Mucosa of gallbladder (tissue), 1 donor: ENCODE results near the gene PRKCB. TPM values are rescaled to one million over a fixed set of nuclear protein-coding genes. Genes with fewer than 3 reads are reported as not detected.

Experiments
- DNase-seq: peaks from one replicate; pipeline ENCODE4 v3.0.0-alpha.2; 2020; ENCODE audit warnings: low spot score
- total RNA-seq: library from RNA; stranded (reverse); gene quantifications from one replicate; pipeline ENCODE4 v1.2.1, GENCODE V29; 2021
- donor health status: DM: no; HTN: no; CAD: no.

The PRKCB gene
- total RNA-seq, 1 donor from 2014 or later = 9.6 TPM

- DNase-seq = no peak
Observed at GRCh38 chr16:23836404-23837311, 875 bp downstream of the PRKCB start.

DNA sequence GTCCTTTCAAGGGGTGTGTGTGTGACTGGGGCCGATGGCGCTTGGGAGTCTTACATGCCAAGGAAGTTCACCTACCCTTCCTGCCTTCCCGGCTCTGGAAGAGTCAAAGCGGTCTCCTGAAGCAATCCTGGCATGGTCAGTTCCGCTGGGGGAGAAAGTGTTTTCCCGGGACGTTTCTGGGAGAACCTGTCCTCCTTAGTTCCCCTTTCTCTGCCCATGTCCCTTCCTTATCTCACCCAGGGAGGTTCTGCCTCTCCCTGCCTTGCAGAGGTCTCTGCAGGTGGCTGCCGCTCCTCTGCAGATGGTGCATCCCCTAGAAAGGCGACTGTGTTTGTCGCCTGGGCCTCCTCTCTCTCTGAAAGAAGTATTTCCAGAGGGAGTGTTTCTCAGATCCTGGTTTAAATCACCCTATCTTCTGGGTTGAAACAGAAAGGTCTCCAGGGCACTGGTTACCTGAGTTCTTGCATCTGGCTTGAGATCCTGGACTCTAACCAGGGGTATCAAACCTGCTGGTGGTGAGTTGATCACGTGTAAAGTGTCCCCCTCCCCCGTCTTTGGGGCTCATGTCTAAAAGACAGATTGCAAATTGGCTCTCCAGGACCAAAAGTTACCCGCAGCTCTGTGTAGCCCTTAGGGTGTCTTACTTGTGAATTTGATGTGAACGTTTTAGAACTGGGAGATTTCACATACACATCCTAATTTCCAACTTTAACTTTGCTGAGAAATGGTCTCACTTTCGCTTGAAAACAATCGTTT, 1.9 kb downstream of the PRKCB start:
- DNase-seq = no peak

GRCh38 chr16:23838485-23839142, 2.8 kb downstream of the PRKCB start:
- no peak for DNase-seq

- no peak for DNase-seq
Observed at GRCh38 chr16:23840310-23840709, 4.5 kb downstream of the PRKCB start.

DNA sequence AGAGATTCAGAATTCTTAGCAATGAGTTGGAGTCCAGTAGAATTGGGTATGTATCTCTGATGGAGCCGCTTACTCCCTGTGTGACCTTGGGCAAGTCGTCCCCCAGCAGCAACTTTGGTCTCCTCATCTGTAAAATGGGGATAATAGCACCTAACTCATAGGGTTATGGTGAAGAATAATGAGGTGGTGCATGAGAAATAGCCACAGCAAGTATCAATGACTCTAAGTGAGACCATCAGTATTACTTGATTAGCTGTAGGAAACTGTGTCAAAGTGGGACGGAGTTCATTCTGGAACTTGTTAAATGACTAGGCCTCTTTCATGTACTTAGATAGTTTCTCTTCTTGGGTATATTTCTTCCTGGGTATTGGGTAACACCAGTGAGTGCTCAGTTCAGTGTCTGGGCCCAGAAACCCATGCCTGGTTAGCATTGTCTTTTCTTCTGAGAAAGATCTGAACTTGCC, 6.4 kb downstream of the PRKCB start:
- no peak for DNase-seq

GRCh38 chr16:23843143-23843542, 7.4 kb downstream of the PRKCB start:
- DNase-seq = no peak

GRCh38 chr16:23847251-23847650, 11.5 kb downstream of the PRKCB start:
- DNase-seq = no peak

DNA sequence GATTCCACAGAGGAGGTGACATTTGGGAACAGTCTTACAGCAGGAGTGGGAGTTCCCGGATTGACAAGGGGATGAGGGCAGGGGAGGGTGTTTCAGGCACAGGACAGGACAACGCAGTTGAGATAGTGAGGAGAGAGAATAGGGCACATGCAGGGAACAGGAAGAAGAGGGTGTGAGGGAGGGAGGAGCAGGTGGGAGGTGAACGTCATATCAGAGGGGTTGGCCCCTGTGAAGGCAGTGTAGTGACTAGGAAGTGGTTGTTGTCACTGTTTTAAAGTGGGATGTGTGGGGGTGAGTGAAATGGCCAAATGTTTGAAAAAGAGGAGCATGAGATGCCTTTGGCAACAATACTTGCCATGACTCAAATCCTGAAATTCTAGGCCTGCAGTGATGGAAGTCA, 12.2 kb downstream of the PRKCB start:
- DNase-seq = no peak

- no peak for DNase-seq
Observed at GRCh38 chr16:23848958-23849357, 13.2 kb downstream of the PRKCB start.

- no peak for DNase-seq
Observed at GRCh38 chr16:23852794-23853562, 17.2 kb downstream of the PRKCB start.

- DNase-seq = no peak
Observed at GRCh38 chr16:23855010-23855409, 19.2 kb downstream of the PRKCB start.

DNA sequence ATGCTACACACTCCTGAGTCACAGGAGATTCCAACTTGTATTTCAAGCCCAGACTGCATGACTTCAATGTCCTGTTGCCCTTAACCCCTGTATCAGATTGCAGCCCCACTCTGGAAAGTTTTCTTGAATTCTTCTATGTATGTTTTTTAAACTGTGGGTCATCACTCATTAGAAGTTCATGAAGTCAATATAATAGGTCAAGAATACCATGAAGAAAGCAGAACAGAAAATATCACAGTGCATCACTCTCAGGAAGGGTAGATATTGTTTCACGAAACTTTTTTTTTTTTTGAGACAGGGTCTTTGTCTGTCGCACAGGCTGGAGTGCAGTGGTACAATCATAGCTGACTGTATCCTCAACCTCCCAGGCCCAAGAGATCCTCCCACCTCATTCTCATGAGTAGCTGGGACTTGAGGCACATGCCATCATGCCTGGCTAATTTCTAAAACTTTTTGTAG, 20.5 kb downstream of the PRKCB start:
- DNase-seq = no peak

GRCh38 chr16:23857256-23857880, 21.6 kb downstream of the PRKCB start:
- no peak for DNase-seq

DNA sequence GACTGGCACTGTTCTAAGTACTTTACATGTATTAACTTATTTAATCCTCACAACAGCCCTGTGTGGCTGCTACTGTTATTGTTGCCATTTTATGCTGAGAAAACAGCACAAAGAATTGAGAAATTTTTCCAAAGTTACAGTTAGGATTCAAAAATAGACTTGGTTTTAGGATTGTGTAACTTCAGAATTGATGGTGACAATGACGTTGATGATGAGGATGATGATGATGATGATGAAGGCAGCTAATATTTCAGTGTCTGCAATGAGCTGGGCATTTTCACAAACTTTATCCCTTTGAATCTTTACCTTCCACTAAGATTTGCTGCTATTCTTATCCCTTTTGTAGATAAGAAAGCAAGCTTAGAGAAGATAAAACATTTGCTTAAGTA, 22.1 kb downstream of the PRKCB start:
- DNase-seq = no peak

DNA sequence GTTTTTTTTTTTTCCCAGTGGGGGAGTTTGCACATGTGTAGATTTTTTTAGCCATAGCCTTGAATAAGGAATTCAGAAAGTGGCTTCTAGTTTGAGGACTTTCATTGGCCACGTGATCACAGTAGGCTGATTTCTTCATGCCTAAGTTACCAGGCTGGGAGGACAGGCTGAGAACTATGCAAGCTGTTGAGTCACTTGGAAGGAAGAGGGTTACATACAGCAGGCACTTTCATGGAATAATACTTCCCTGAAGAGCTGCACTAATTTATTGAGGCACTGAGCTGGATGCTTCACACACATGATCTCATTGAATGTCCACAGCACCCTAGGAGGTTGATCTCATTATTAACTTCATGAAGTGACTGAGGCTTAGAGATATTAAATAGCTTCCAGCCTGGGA, 22.8 kb downstream of the PRKCB start:
- no peak for DNase-seq

GRCh38 chr16:23859713-23860269, 24.0 kb downstream of the PRKCB start:
- no peak for DNase-seq

DNA sequence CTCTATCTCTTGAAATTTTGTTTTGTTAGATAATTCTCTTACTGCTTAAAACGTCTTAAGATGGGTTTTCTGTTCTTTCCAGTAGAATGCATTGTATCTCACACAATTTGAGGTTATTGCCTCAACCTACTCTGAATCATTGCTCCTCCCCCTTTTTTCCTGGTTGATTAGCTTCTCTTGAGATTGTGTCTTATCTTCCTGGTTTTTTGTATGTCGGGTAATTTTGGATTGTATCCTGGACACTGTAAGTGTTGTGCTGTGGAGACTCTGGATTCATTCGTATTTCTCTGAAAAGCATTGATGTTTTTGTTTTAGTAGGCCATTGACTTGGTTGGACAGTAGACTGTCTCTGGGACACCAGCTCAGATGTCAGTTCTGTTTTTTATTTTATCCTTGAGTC, 26.1 kb downstream of the PRKCB start:
- no peak for DNase-seq

- no peak for DNase-seq
Observed at GRCh38 chr16:23862556-23862955, 26.8 kb downstream of the PRKCB start.

- no peak for DNase-seq
Observed at GRCh38 chr16:23863511-23864422, 28.0 kb downstream of the PRKCB start.

GRCh38 chr16:23865853-23866252, 30.1 kb downstream of the PRKCB start:
- no peak for DNase-seq
